ENCODE measurements around the gene SLC27A2. TPM values are rescaled to one million over a fixed set of nuclear protein-coding genes. Genes with fewer than 3 reads are reported as not detected.

SLC27A2 gene
- total and polyA plus RNA-seq, 2 donors (not counting 1 experiment from before 2014, with no cell fraction given), result 0.39 to 0.49 TPM

DNA sequence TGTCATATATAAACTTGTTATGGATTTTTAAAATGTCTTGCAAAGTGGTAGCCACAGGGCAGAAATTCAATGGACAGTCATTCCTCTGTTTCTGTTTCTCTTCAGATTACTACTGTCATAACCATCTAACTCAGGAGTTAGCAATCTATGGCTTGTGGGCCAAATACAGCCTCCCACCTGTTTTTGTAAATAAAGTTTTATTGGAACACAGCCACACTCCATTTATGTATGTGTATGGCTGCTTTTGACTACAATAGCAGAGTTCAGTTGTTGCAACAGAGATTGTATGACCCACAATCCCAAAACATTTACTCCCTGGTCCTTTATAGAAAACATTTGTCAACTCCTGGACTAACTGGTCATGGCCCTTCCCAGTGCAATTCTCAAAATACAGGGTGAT lies 20.0 kb downstream of the SLC27A2 start:
- no peaks in the 10 kb centered on the region for H3K27me3 Mint-ChIP-seq
- no peak for ATAC-seq (ENCODE audit: low read depth)
- POLR2A ChIA-PET, result no interaction called here
- Histone ChIP-seq H3K27ac (ENCODE audit: low read length in 2 of 2) (no peak overlapping the region), H3K4me2 (replicated peaks; ENCODE audit: low read depth, low read length, poor library complexity, severe bottlenecking) (no peak overlapping the region), H3K4me3 (ENCODE audit: control extremely low read depth in 1 of 5, extremely low read depth in 1 of 5, insufficient read depth in 1 of 5, low read depth in 2 of 5, low read length in 4 of 5) (no peak overlapping the region), H3K79me2 (ENCODE audit: control insufficient read depth, insufficient read depth, low read length) (no peaks in the 10 kb centered on the region), H3K27me3 (replicated peaks in 1 of 4; ENCODE audit: control extremely low read depth in 1 of 4, control insufficient read depth in 3 of 4, insufficient read depth in 4 of 4, low read length in 3 of 4) (no peaks in the 10 kb centered on the region), H3K9ac (ENCODE audit: low read length) (no peak overlapping the region), H3K9me3 (ENCODE audit: control extremely low read depth in 1 of 3, control insufficient read depth in 2 of 3, insufficient read depth in 1 of 3, low read length in 2 of 3) (no peaks in the 10 kb centered on the region), H2AFZ (ENCODE audit: insufficient read depth, low read depth, low read length, poor library complexity, severe bottlenecking) (no peak overlapping the region), H3K36me3 (replicated peaks in 1 of 2; ENCODE audit: control extremely low read depth in 1 of 2, control insufficient read depth in 1 of 2, extremely low read depth in 1 of 2, insufficient read depth in 2 of 2, low read length in 1 of 2) (peaks cover 0 to 2% of the 10 kb centered on the region in 2 experiments), H4K20me1 (ENCODE audit: control insufficient read depth, insufficient read depth, low read length, poor library complexity, severe bottlenecking) (no peaks in the 10 kb centered on the region), H3K4me1 (ENCODE audit: control insufficient read depth in 2 of 2, insufficient read depth in 2 of 2, low read length in 2 of 2) (no peaks in the 10 kb centered on the region)
- H3K9me3 Mint-ChIP-seq (ENCODE audit: insufficient read depth), result no peaks in the 10 kb centered on the region
- H3K4me1 Mint-ChIP-seq, result no peaks in the 10 kb centered on the region
- DNase-seq, result no peak
- CTCF ChIA-PET, result interaction anchor here (0.6 kb wide), 1 partner anchor 695 kb away, joined by 3 read pairs; no protein-coding TSS in a partner anchor
- TF ChIP-seq, protein P1, sequence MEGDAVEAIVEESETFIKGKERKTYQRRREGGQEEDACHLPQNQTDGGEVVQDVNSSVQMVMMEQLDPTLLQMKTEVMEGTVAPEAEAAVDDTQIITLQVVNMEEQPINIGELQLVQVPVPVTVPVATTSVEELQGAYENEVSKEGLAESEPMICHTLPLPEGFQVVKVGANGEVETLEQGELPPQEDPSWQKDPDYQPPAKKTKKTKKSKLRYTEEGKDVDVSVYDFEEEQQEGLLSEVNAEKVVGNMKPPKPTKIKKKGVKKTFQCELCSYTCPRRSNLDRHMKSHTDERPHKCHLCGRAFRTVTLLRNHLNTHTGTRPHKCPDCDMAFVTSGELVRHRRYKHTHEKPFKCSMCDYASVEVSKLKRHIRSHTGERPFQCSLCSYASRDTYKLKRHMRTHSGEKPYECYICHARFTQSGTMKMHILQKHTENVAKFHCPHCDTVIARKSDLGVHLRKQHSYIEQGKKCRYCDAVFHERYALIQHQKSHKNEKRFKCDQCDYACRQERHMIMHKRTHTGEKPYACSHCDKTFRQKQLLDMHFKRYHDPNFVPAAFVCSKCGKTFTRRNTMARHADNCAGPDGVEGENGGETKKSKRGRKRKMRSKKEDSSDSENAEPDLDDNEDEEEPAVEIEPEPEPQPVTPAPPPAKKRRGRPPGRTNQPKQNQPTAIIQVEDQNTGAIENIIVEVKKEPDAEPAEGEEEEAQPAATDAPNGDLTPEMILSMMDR (IDR thresholded peaks at IDR 0.05), result no peak
- TF ChIP-seq EZH2 (IDR thresholded peaks at IDR 0.05; ENCODE audit: borderline replicate concordance, insufficient read depth, low read depth, low read length, poor library complexity, severe bottlenecking), result no peak
- H3K4me3 Mint-ChIP-seq, result no peak overlapping the region
- intact Hi-C loops (cut with micrococcal nuclease), result no loop called here
- H3K27ac Mint-ChIP-seq, result no peak overlapping the region

DNA sequence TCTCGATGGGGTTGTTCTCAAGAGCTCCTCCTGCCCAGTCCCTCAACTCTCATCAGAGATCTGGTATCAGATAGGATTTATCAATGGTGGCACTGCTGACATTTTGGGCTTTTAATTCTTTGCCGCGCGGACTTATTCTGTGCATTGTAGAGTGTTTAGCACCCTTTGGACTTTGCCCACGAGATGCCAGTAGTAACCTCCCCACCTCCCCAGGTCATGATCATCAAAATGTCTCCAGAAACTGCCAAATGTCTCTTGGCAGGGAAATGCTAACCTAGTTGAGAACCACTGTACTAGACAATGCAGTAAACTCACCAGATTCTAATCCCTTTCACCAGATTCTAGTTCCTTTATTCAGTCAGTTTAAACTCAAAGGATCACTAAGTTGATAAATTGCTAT lies 24.0 kb downstream of the SLC27A2 start:
- 92% methylated on average over 5 of the region's 5 CpGs for WGBS (ENCODE audit: insufficient coverage)
- Histone ChIP-seq H3K27ac (ENCODE audit: low read length in 2 of 2) (no peak overlapping the region), H3K36me3 (replicated peaks in 1 of 2; ENCODE audit: control extremely low read depth in 1 of 2, control insufficient read depth in 1 of 2, extremely low read depth in 1 of 2, insufficient read depth in 2 of 2, low read length in 1 of 2) (no peaks in the 10 kb centered on the region), H3K4me3 (ENCODE audit: control extremely low read depth in 1 of 5, extremely low read depth in 1 of 5, insufficient read depth in 1 of 5, low read depth in 2 of 5, low read length in 4 of 5) (no peak overlapping the region), H4K20me1 (ENCODE audit: control insufficient read depth, insufficient read depth, low read length, poor library complexity, severe bottlenecking) (no peaks in the 10 kb centered on the region), H3K79me2 (ENCODE audit: control insufficient read depth, insufficient read depth, low read length) (no peaks in the 10 kb centered on the region), H3K27me3 (replicated peaks in 1 of 4; ENCODE audit: control extremely low read depth in 1 of 4, control insufficient read depth in 3 of 4, insufficient read depth in 4 of 4, low read length in 3 of 4) (no peaks in the 10 kb centered on the region), H3K4me2 (replicated peaks; ENCODE audit: low read depth, low read length, poor library complexity, severe bottlenecking) (no peak overlapping the region), H2AFZ (ENCODE audit: insufficient read depth, low read depth, low read length, poor library complexity, severe bottlenecking) (no peak overlapping the region), H3K4me1 (ENCODE audit: control insufficient read depth in 2 of 2, insufficient read depth in 2 of 2, low read length in 2 of 2) (no peaks in the 10 kb centered on the region), H3K9me3 (ENCODE audit: control extremely low read depth in 1 of 3, control insufficient read depth in 2 of 3, insufficient read depth in 1 of 3, low read length in 2 of 3) (peaks cover 0 to 9% (median 0%) of the 10 kb centered on the region in 3 donors), H3K9ac (ENCODE audit: low read length) (no peak overlapping the region)
- no peak overlapping the region for H3K4me3 Mint-ChIP-seq
- no peak overlapping the region for H3K27ac Mint-ChIP-seq
- no peaks in the 10 kb centered on the region for H3K9me3 Mint-ChIP-seq (ENCODE audit: insufficient read depth)
- no peak for ATAC-seq (ENCODE audit: low read depth)
- intact Hi-C loops (cut with micrococcal nuclease), result no loop called here
- DNase-seq, result no peak
- POLR2A ChIA-PET, result no interaction called here
- CTCF ChIA-PET, result no interaction called here
- H3K4me1 Mint-ChIP-seq, result no peaks in the 10 kb centered on the region
- peaks cover 2% of the 10 kb centered on the region for H3K27me3 Mint-ChIP-seq
- no peak for TF ChIP-seq EZH2 (IDR thresholded peaks at IDR 0.05; ENCODE audit: borderline replicate concordance, insufficient read depth, low read depth, low read length, poor library complexity, severe bottlenecking)
- TF ChIP-seq, protein P1 (IDR thresholded peaks at IDR 0.05), result no peak

Data from B cell (primary cell).